ENCODE data around the gene LRP2BP.

Gene LRP2BP

GRCh38 chr4:185395238-185395955 lies at the start of gene LRP2BP:
Gene LRP2BP, minus strand, starts transcription at chr4:185395924. Its CDS starts 17,738 bp downstream, at chr4:185378186.
- DNase-seq (ENCODE audit: low spot score), result peak; percentile 98

- DNase-seq (ENCODE audit: low spot score), result no peak
Observed at GRCh38 chr4:185445209-185445608, 49.5 kb upstream of the LRP2BP start.

GRCh38 chr4:185441479-185441878 lies 45.8 kb upstream of the LRP2BP start:
- DNase-seq (ENCODE audit: low spot score), result no peak

- no peak for DNase-seq (ENCODE audit: low spot score)
Observed at GRCh38 chr4:185437809-185438208, 42.1 kb upstream of the LRP2BP start.

- DNase-seq (ENCODE audit: low spot score), result no peak
Observed at GRCh38 chr4:185435466-185435865, 39.7 kb upstream of the LRP2BP start.

- DNase-seq (ENCODE audit: low spot score), result no peak
Observed at GRCh38 chr4:185429660-185430059, 33.9 kb upstream of the LRP2BP start.

GRCh38 chr4:185426960-185427688 lies 31.4 kb upstream of the LRP2BP start:
- DNase-seq (ENCODE audit: low spot score), result no peak

- peak; percentile 87 for DNase-seq (ENCODE audit: low spot score)
Observed at GRCh38 chr4:185425647-185426352, 30.1 kb upstream of the LRP2BP start, which contains the start of gene UFSP2. Gene UFSP2, minus strand, starts transcription at chr4:185425964. Its CDS starts 96 bp downstream, at chr4:185425868.

GRCh38 chr4:185424905-185425646 lies 29.4 kb upstream of the LRP2BP start:
- DNase-seq (ENCODE audit: low spot score), result peak; percentile 53

- peak; percentile 42 for DNase-seq (ENCODE audit: low spot score)
Observed at GRCh38 chr4:185421366-185422124, 25.8 kb upstream of the LRP2BP start.

GRCh38 chr4:185416955-185417354 lies 21.2 kb upstream of the LRP2BP start:
- no peak for DNase-seq (ENCODE audit: low spot score)

GRCh38 chr4:185412412-185412811 lies 16.7 kb upstream of the LRP2BP start:
- no peak for DNase-seq (ENCODE audit: low spot score)

- DNase-seq (ENCODE audit: low spot score), result no peak
Observed at GRCh38 chr4:185411849-185412248, 16.1 kb upstream of the LRP2BP start.

GRCh38 chr4:185408432-185408831 lies 12.7 kb upstream of the LRP2BP start:
- DNase-seq (ENCODE audit: low spot score), result no peak

- no peak for DNase-seq (ENCODE audit: low spot score)
Observed at GRCh38 chr4:185405296-185405999, 9.7 kb upstream of the LRP2BP start.

- DNase-seq (ENCODE audit: low spot score), result no peak
Observed at GRCh38 chr4:185404031-185404430, 8.3 kb upstream of the LRP2BP start.

GRCh38 chr4:185399466-185399865 lies 3.7 kb upstream of the LRP2BP start:
- peak; percentile 54 for DNase-seq (ENCODE audit: low spot score)

GRCh38 chr4:185398618-185399017 lies 2.9 kb upstream of the LRP2BP start:
- DNase-seq (ENCODE audit: low spot score), result no peak

- peak; percentile 30 for DNase-seq (ENCODE audit: low spot score)
Observed at GRCh38 chr4:185396724-185397385, 1.1 kb upstream of the LRP2BP start, which contains the start of gene ANKRD37. Gene ANKRD37, plus strand, starts transcription at chr4:185396841. Its CDS starts 83 bp downstream, at chr4:185396924.

Data from pons (tissue), 1 donor.